Type B pancreatic cell (in vitro differentiated cells): ENCODE measurements around the gene SLC19A2. TPM values are rescaled to one million over a fixed set of nuclear protein-coding genes. Genes with fewer than 3 reads are reported as not detected.
A peak's percentile ranks its signal among the peaks of the same experiment; 100 is the strongest.

ENCODE experiments used
- DNase-seq: peaks from one replicate; pipeline ENCODE4 v3.0.0; 2021; ENCODE audit warnings: mixed read lengths; ENCODE audit not compliant: unreplicated experiment; ENCODE audit errors: extremely low spot score
- H3K27ac Mint-ChIP-seq: 2 replicates; pipeline ENCODE4 v1.8.0; 2021; ENCODE audit warnings: mild to moderate bottlenecking, mixed read lengths
- H3K27me3 Mint-ChIP-seq: 2 replicates; pipeline ENCODE4 v1.8.0; 2021; ENCODE audit warnings: mixed read lengths
- H3K36me3 Mint-ChIP-seq: 2 replicates; pipeline ENCODE4 v1.8.0; 2021; ENCODE audit warnings: mixed read lengths
- H3K4me1 Mint-ChIP-seq: one replicate; pipeline ENCODE4 v1.8.0; 2021; ENCODE audit warnings: mixed read lengths; ENCODE audit not compliant: unreplicated experiment
- H3K4me3 Mint-ChIP-seq: 2 replicates; pipeline ENCODE4 v1.8.0; 2021; ENCODE audit warnings: mild to moderate bottlenecking, mixed read lengths
- H3K9me3 Mint-ChIP-seq: 2 replicates; pipeline ENCODE4 v1.8.0; 2021; ENCODE audit warnings: mixed read lengths
- total RNA-seq: library from RNA; stranded (reverse); gene quantifications from 2 replicates; pipeline ENCODE4 v1.2.1, GENCODE V29; 2021; ENCODE audit warnings: low replicate concordance
- TF ChIP-seq, protein P1 (sequence below): fragments of 200-600 bp; sonication (generic); conservative IDR thresholded peaks from 2 replicates; pipeline ENCODE4 v1.5.0; 2021; ENCODE audit warnings: antibody characterized with exemption, mild to moderate bottlenecking

SLC19A2 gene
- total RNA-seq, 1 donor from 2014 or later: 19.4 TPM

DNA sequence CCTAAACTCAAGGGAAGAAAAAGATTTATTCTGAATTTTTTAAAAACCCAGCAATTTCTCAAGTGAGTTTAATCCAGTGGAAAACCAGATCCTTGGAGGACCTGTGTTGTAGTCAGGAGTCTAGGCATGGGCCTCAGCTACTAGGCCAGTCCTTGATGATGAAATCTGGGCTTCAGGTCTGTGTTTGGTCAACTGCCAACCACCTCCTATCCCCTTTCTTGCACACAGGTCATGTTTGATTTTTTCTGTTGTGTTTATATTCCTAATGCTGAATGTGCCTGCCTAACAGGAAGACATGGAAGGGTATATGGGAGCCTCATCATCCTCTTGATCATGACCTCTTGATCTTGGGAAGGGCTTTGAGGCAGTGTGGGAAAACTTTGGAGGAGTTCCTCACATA, 38.2 kb upstream of the SLC19A2 start:
- TF ChIP-seq, protein P1, sequence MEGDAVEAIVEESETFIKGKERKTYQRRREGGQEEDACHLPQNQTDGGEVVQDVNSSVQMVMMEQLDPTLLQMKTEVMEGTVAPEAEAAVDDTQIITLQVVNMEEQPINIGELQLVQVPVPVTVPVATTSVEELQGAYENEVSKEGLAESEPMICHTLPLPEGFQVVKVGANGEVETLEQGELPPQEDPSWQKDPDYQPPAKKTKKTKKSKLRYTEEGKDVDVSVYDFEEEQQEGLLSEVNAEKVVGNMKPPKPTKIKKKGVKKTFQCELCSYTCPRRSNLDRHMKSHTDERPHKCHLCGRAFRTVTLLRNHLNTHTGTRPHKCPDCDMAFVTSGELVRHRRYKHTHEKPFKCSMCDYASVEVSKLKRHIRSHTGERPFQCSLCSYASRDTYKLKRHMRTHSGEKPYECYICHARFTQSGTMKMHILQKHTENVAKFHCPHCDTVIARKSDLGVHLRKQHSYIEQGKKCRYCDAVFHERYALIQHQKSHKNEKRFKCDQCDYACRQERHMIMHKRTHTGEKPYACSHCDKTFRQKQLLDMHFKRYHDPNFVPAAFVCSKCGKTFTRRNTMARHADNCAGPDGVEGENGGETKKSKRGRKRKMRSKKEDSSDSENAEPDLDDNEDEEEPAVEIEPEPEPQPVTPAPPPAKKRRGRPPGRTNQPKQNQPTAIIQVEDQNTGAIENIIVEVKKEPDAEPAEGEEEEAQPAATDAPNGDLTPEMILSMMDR: no peak
- Mint-ChIP-seq H3K4me1 (peaks cover 10% of the 10 kb centered on the region), H3K9me3 (no peaks in the 10 kb centered on the region), H3K36me3 (no peaks in the 10 kb centered on the region), H3K27me3 (no peaks in the 10 kb centered on the region), H3K27ac (no peak overlapping the region), H3K4me3 (no peak overlapping the region)
- no peak for DNase-seq

DNA sequence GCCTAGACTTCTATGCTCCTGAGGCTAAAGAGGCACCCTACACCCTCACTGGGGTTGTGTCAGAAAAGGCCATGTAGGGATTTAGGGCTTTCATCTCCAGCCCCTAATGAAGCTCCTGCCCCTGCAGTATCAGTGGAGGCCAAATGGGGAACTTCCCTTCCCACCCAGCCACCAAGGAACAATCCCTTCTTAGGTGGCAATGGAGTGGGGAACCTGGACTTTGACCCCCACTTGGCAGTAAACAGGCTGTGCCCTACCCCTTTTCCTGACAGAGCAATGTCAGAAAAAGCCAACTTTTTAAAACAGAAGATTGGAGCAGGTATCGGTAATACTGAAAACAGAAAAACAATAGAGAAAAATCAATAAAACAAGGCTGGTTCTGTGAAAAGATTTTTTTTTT, 35.5 kb upstream of the SLC19A2 start:
- H3K9me3 Mint-ChIP-seq: peaks cover 4% of the 10 kb centered on the region
- peaks cover 3% of the 10 kb centered on the region for H3K4me1 Mint-ChIP-seq
- no peak overlapping the region for H3K4me3 Mint-ChIP-seq
- TF ChIP-seq, protein P1: no peak
- no peak for DNase-seq
- no peaks in the 10 kb centered on the region for H3K27me3 Mint-ChIP-seq
- peaks cover 3% of the 10 kb centered on the region for H3K36me3 Mint-ChIP-seq
- H3K27ac Mint-ChIP-seq: no peak overlapping the region

DNA sequence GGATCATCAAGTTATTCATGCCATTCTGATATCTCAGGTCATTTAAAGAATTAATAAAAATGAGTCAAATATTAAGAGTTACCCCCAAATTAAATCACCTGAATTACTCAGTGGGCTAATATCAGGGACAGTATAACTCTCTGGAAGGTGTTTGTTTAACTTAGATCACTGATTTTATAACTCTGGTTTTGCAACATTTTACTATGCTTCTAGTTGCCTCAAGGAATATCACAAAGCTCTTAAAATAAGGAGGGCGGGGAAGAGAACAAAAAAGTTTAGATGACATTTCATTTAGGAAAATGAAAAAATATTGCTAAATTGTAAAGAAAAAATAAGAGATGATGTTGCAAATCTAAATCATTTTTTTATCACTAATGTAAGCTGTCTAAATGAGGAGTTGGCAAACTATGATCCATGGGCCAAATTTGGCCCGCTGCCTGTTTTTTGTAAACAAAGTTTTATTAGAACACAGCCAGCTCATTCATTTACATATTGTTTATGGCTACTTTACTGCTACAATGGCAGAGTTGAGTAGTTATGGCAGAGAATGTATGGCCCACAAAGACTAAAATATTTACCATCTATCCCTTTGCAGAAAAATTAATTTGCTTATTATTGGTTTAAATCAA, 31.9 kb upstream of the SLC19A2 start:
- Mint-ChIP-seq H3K9me3 (peaks cover 4% of the 10 kb centered on the region), H3K4me3 (no peak overlapping the region), H3K27ac (peak overlapping the region; percentile 34), H3K36me3 (peaks cover 3% of the 10 kb centered on the region), H3K4me1 (peaks cover 6% of the 10 kb centered on the region), H3K27me3 (no peaks in the 10 kb centered on the region)
- TF ChIP-seq, protein P1: no peak
- DNase-seq: no peak

DNA sequence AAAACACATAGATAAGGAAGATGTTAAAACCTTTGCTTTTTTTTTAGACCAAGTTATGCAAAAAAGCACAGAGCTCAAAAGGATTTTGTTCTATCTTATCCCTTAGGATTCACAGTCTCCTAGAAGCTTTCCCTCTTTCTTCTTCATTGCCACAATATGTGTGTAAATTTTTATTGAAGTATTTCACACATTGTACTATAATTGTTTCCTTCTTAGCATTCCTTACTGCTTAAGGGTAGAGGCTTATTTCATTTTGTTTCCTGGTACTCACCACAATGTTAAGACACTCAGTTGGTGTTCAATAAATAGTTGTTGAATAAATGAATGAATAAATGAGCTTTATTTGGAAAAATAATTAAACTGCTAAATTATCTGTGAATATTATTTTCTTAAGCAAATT, 29.9 kb upstream of the SLC19A2 start:
- no peak overlapping the region for H3K27ac Mint-ChIP-seq
- peaks cover 6% of the 10 kb centered on the region for H3K4me1 Mint-ChIP-seq
- H3K27me3 Mint-ChIP-seq: no peaks in the 10 kb centered on the region
- H3K9me3 Mint-ChIP-seq: peaks cover 4% of the 10 kb centered on the region
- no peak for DNase-seq
- TF ChIP-seq, protein P1: no peak
- H3K36me3 Mint-ChIP-seq: peaks cover 3% of the 10 kb centered on the region
- H3K4me3 Mint-ChIP-seq: no peak overlapping the region

DNA sequence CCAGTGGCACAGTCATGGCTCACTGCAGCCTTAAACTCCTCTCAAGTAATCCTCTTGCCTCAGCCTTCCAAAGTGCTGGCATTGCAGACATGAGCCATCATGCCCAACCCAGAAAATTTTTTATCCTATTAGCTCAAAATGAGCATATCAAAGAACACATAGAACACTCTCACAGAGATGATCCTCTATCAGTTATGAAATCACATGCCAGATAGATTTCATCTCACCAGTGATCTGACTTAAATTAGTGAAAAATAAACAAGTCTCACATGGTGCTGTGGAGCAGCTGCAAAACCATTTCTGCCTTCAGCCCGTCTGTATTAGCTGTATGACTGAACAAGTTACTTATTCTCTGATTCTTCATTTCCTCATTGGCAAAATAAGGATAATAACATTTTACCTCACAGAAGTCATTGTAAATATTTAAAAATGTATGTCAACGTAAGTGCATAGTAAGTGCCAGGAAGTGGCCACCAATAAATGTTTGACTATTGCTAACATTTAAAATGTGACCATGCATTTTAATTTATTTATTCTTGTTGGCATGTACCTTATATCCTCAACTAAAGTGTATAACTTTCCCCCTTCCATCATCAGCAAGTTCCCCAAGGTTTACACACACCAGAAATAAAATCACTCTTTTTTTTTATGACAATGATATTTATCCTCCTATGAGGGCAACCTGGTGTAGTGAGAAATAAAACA, 29.0 kb upstream of the SLC19A2 start:
- H3K4me3 Mint-ChIP-seq: no peak overlapping the region
- no peak for DNase-seq
- H3K36me3 Mint-ChIP-seq: peaks cover 3% of the 10 kb centered on the region
- peaks cover 4% of the 10 kb centered on the region for H3K9me3 Mint-ChIP-seq
- H3K27ac Mint-ChIP-seq: no peak overlapping the region
- no peaks in the 10 kb centered on the region for H3K27me3 Mint-ChIP-seq
- TF ChIP-seq, protein P1: no peak
- H3K4me1 Mint-ChIP-seq: peaks cover 11% of the 10 kb centered on the region
